Kasumi-1 (cell line): ENCODE measurements around the gene PFKP.

ENCODE experiments used
- DNase-seq, 2 experiments: peaks; one replicate each; lab custom pipeline; 2025; lab: John Stamatoyannopoulos, UW

The PFKP gene

GRCh38 chr10:3136336-3136735, 69.0 kb downstream of the PFKP start:
- no peak for DNase-seq

- DNase-seq = no peak
These were observed 69.6 kb downstream of the PFKP start for GRCh38 chr10:3136763-3137611.

- no peak for DNase-seq
These were observed 70.8 kb downstream of the PFKP start for GRCh38 chr10:3137958-3138726.

- DNase-seq = peak in 1 of 2 experiments; percentile 6
These were observed 72.0 kb downstream of the PFKP start for GRCh38 chr10:3139216-3139910.

GRCh38 chr10:3140280-3140679, 72.9 kb downstream of the PFKP start:
- DNase-seq = no peak

GRCh38 chr10:3141351-3142005, 74.1 kb downstream of the PFKP start:
- no peak for DNase-seq

GRCh38 chr10:3142146-3142875, 75.0 kb downstream of the PFKP start:
- DNase-seq = no peak

GRCh38 chr10:3143366-3143765, 76.0 kb downstream of the PFKP start:
- DNase-seq = no peak

GRCh38 chr10:3143791-3144434, 76.6 kb downstream of the PFKP start:
- DNase-seq = no peak

GRCh38 chr10:3145366-3145765, 78.0 kb downstream of the PFKP start:
- no peak for DNase-seq

- DNase-seq = no peak
These were observed 78.9 kb downstream of the PFKP start for GRCh38 chr10:3146289-3146688.

GRCh38 chr10:3147117-3147820, 79.9 kb downstream of the PFKP start:
- DNase-seq = no peak

- no peak for DNase-seq
These were observed 80.7 kb downstream of the PFKP start for GRCh38 chr10:3148041-3148440.

GRCh38 chr10:3148994-3149393, 81.6 kb downstream of the PFKP start:
- DNase-seq = no peak

GRCh38 chr10:3149918-3150317, 82.6 kb downstream of the PFKP start:
- no peak for DNase-seq

- DNase-seq = no peak
These were observed 83.0 kb downstream of the PFKP start for GRCh38 chr10:3150366-3150765.

- no peak for DNase-seq
These were observed 83.6 kb downstream of the PFKP start for GRCh38 chr10:3150961-3151360.

GRCh38 chr10:3151889-3152565, 84.7 kb downstream of the PFKP start:
- no peak for DNase-seq

GRCh38 chr10:3152566-3152935, 85.2 kb downstream of the PFKP start:
- DNase-seq = no peak

GRCh38 chr10:3154666-3155065, 87.3 kb downstream of the PFKP start:
- DNase-seq = no peak
